ENCODE results near the gene STK32B.

The STK32B gene

DNA sequence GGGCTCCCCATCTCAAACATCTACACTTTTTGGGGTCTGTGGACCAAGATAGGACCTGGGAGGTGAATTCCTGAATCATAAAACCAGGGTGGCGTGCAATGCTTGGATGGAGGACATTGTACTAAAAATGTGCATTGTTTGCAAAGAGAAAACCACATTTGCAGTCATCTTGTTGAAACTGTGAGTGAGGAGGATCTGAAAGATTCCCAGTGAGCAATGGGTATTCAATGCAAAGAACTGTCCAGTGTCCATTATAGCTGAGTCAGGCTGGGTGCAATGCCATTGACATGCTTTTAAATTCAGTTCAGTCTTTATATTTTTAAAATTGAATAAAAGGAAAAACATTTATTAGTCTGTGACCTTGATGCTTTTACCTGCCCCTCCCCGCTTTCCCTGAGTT lies 215.7 kb downstream of the STK32B start:
- H3K79me1 ChIP-seq (ENCODE audit: low read length), result no peaks in the 10 kb centered on the region
- H4K8ac ChIP-seq (ENCODE audit: low read depth, low read length), result no peak overlapping the region
- no peak overlapping the region for H2AK5ac ChIP-seq (ENCODE audit: low read length)
- H3K9me3 ChIP-seq (ENCODE audit: insufficient read depth, low read depth, low read length), result no peaks in the 10 kb centered on the region
- no peak overlapping the region for H3K14ac ChIP-seq (ENCODE audit: low read length)
- H3K4ac ChIP-seq (ENCODE audit: low read depth, low read length), result no peak overlapping the region
- no peak overlapping the region for H3K27ac ChIP-seq (ENCODE audit: low read depth, low read length)
- H3K9ac ChIP-seq (ENCODE audit: low read length), result no peak overlapping the region
- H3K4me2 ChIP-seq (ENCODE audit: low read length), result no peak overlapping the region
- no peaks in the 10 kb centered on the region for H3K4me1 ChIP-seq (ENCODE audit: control insufficient read depth in 1 of 2, insufficient read depth in 2 of 2, low read length in 2 of 2)
- no peaks in the 10 kb centered on the region for H3K36me3 ChIP-seq (ENCODE audit: control insufficient read depth in 1 of 2, insufficient read depth in 2 of 2, low read length in 2 of 2)
- no peak overlapping the region for H3K23ac ChIP-seq (ENCODE audit: low read length)
- DNase-seq, result no peak
- no peak overlapping the region for H4K91ac ChIP-seq (ENCODE audit: low read depth, low read length)
- no peak overlapping the region for H4K12ac ChIP-seq (ENCODE audit: low read depth, low read length)
- H2BK12ac ChIP-seq (ENCODE audit: low read length), result no peak overlapping the region
- no peak overlapping the region for H2AFZ ChIP-seq (ENCODE audit: insufficient read depth, low read length, poor library complexity)
- no CpG with 5 or more reads among the region's 2 CpGs for WGBS (ENCODE audit: extremely low coverage, insufficient coverage, insufficient read length)
- H3K18ac ChIP-seq (ENCODE audit: low read length), result no peak overlapping the region
- H2BK120ac ChIP-seq (ENCODE audit: insufficient read depth, low read length, poor library complexity), result no peak overlapping the region
- no peaks in the 10 kb centered on the region for H3K27me3 ChIP-seq (ENCODE audit: insufficient read depth, low read length)
- H2BK5ac ChIP-seq (ENCODE audit: low read depth, low read length, poor library complexity), result no peak overlapping the region
- no peaks in the 10 kb centered on the region for H3K79me2 ChIP-seq (ENCODE audit: control insufficient read depth, insufficient read depth, low read length, poor library complexity)
- no peak overlapping the region for H3K4me3 ChIP-seq (ENCODE audit: low read depth, low read length)

DNA sequence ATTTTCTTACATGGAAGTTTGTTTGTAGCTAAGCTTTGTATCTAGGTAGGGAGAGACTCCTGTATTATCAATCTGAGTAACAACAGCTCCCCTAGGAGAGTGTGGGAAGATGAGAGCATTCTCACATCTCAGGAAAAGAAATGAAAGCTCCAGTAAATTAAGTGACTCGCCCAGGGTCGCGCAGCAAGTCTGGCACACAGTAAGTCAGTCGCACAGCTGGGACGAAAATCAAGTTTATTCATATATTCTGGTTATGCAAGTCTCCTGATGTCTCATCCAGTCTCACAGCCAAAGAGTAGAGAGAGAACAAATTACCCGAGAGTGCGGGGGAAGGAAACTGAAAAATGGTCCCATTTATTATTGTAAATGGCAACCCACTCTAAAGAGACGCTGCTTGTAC lies 216.1 kb downstream of the STK32B start:
- no peak overlapping the region for H3K14ac ChIP-seq (ENCODE audit: low read length)
- H3K27ac ChIP-seq (ENCODE audit: low read depth, low read length), result no peak overlapping the region
- H3K36me3 ChIP-seq (ENCODE audit: control insufficient read depth in 1 of 2, insufficient read depth in 2 of 2, low read length in 2 of 2), result no peaks in the 10 kb centered on the region
- no peak overlapping the region for H3K4ac ChIP-seq (ENCODE audit: low read depth, low read length)
- no peak overlapping the region for H3K9ac ChIP-seq (ENCODE audit: low read length)
- H4K8ac ChIP-seq (ENCODE audit: low read depth, low read length), result no peak overlapping the region
- no peak overlapping the region for H3K23ac ChIP-seq (ENCODE audit: low read length)
- H3K4me2 ChIP-seq (ENCODE audit: low read length), result no peak overlapping the region
- H3K79me1 ChIP-seq (ENCODE audit: low read length), result no peaks in the 10 kb centered on the region
- no peak overlapping the region for H2AFZ ChIP-seq (ENCODE audit: insufficient read depth, low read length, poor library complexity)
- no peak overlapping the region for H2BK5ac ChIP-seq (ENCODE audit: low read depth, low read length, poor library complexity)
- no peak overlapping the region for H4K91ac ChIP-seq (ENCODE audit: low read depth, low read length)
- H3K4me1 ChIP-seq (ENCODE audit: control insufficient read depth in 1 of 2, insufficient read depth in 2 of 2, low read length in 2 of 2), result no peaks in the 10 kb centered on the region
- H2AK5ac ChIP-seq (ENCODE audit: low read length), result no peak overlapping the region
- H3K18ac ChIP-seq (ENCODE audit: low read length), result no peak overlapping the region
- no CpG with 5 or more reads among the region's 8 CpGs for WGBS (ENCODE audit: extremely low coverage, insufficient coverage, insufficient read length)
- H2BK12ac ChIP-seq (ENCODE audit: low read length), result no peak overlapping the region
- H2BK120ac ChIP-seq (ENCODE audit: insufficient read depth, low read length, poor library complexity), result no peak overlapping the region
- no peak for DNase-seq
- H3K79me2 ChIP-seq (ENCODE audit: control insufficient read depth, insufficient read depth, low read length, poor library complexity), result no peaks in the 10 kb centered on the region
- no peaks in the 10 kb centered on the region for H3K9me3 ChIP-seq (ENCODE audit: insufficient read depth, low read depth, low read length)
- H4K12ac ChIP-seq (ENCODE audit: low read depth, low read length), result no peak overlapping the region
- no peaks in the 10 kb centered on the region for H3K27me3 ChIP-seq (ENCODE audit: insufficient read depth, low read length)
- H3K4me3 ChIP-seq (ENCODE audit: low read depth, low read length), result no peak overlapping the region

DNA sequence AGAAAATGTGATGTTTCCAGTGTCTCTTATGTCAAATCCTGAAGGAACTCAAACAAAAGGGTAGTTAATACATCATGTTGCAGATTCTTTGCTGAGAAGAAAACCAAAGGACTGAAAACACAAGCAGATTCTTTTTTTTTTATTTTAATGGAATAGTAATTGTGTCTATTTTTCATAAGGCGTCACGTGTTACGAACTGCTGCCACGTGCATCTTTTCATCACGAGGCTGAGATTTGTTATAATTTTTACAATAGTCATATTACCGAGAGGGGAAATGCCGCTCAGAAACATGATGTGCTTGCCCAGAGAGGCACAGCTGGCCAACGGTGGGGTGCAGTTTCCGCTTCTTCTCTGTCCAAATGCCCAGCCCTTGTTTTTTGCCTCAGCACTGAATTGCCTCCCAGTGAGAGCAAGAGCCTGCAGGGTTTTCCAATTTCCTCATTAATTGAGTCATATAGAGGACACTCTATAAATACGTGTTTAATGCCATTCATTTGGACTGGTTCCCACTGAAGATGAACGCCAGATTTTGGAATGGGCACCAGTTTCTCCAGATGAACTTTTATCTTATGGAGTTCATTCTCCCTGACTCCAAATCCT lies 225.3 kb downstream of the STK32B start:
- Histone ChIP-seq H3K79me2 (ENCODE audit: control insufficient read depth, insufficient read depth, low read length, poor library complexity) (no peaks in the 10 kb centered on the region), H2BK120ac (ENCODE audit: insufficient read depth, low read length, poor library complexity) (no peak overlapping the region), H2AFZ (ENCODE audit: insufficient read depth, low read length, poor library complexity) (no peak overlapping the region), H3K4me3 (ENCODE audit: low read depth, low read length) (no peak overlapping the region), H3K36me3 (ENCODE audit: control insufficient read depth in 1 of 2, insufficient read depth in 2 of 2, low read length in 2 of 2) (no peaks in the 10 kb centered on the region), H3K9me3 (ENCODE audit: insufficient read depth, low read depth, low read length) (no peaks in the 10 kb centered on the region), H3K14ac (ENCODE audit: low read length) (no peak overlapping the region), H2AK5ac (ENCODE audit: low read length) (no peak overlapping the region), H3K4ac (ENCODE audit: low read depth, low read length) (no peak overlapping the region), H4K91ac (ENCODE audit: low read depth, low read length) (no peak overlapping the region), H3K4me1 (ENCODE audit: control insufficient read depth in 1 of 2, insufficient read depth in 2 of 2, low read length in 2 of 2) (no peaks in the 10 kb centered on the region), H3K27ac (ENCODE audit: low read depth, low read length) (no peak overlapping the region), H4K12ac (ENCODE audit: low read depth, low read length) (no peak overlapping the region), H3K27me3 (ENCODE audit: insufficient read depth, low read length) (no peaks in the 10 kb centered on the region), H3K9ac (ENCODE audit: low read length) (no peak overlapping the region), H2BK12ac (ENCODE audit: low read length) (no peak overlapping the region), H3K79me1 (ENCODE audit: low read length) (no peaks in the 10 kb centered on the region), H3K4me2 (ENCODE audit: low read length) (no peak overlapping the region), H4K8ac (ENCODE audit: low read depth, low read length) (no peak overlapping the region), H3K23ac (ENCODE audit: low read length) (no peak overlapping the region), H2BK5ac (ENCODE audit: low read depth, low read length, poor library complexity) (no peak overlapping the region), H3K18ac (ENCODE audit: low read length) (no peak overlapping the region)
- no CpG with 5 or more reads among the region's 11 CpGs for WGBS (ENCODE audit: extremely low coverage, insufficient coverage, insufficient read length)
- DNase-seq, result no peak

DNA sequence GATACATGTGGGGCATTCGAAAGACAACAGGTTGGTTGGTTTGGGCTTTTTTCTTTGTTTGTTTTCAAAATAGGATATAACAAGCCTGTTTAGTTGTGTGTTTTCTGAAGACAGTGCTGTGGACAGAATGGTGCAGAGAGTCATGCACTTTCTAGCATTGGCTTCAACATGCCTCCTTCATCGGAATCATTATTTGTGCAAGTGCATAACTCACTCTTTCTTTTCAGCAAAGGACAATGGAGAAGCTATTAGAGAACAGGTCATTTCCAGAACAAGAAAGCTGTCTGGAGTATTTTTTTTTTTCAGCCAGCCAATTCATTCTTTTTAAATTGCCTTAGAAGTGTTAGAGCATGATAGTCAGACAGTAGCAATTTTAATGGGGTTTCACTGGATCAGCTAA lies 225.8 kb downstream of the STK32B start:
- Histone ChIP-seq H4K91ac (ENCODE audit: low read depth, low read length) (no peak overlapping the region), H2AFZ (ENCODE audit: insufficient read depth, low read length, poor library complexity) (no peak overlapping the region), H2BK12ac (ENCODE audit: low read length) (no peak overlapping the region), H3K23ac (ENCODE audit: low read length) (no peak overlapping the region), H3K27me3 (ENCODE audit: insufficient read depth, low read length) (no peaks in the 10 kb centered on the region), H3K14ac (ENCODE audit: low read length) (no peak overlapping the region), H4K12ac (ENCODE audit: low read depth, low read length) (no peak overlapping the region), H3K9me3 (ENCODE audit: insufficient read depth, low read depth, low read length) (no peaks in the 10 kb centered on the region), H3K18ac (ENCODE audit: low read length) (no peak overlapping the region), H3K4me3 (ENCODE audit: low read depth, low read length) (no peak overlapping the region), H2BK120ac (ENCODE audit: insufficient read depth, low read length, poor library complexity) (no peak overlapping the region), H3K36me3 (ENCODE audit: control insufficient read depth in 1 of 2, insufficient read depth in 2 of 2, low read length in 2 of 2) (no peaks in the 10 kb centered on the region), H3K79me2 (ENCODE audit: control insufficient read depth, insufficient read depth, low read length, poor library complexity) (no peaks in the 10 kb centered on the region), H3K4me1 (ENCODE audit: control insufficient read depth in 1 of 2, insufficient read depth in 2 of 2, low read length in 2 of 2) (no peaks in the 10 kb centered on the region), H2AK5ac (ENCODE audit: low read length) (no peak overlapping the region), H2BK5ac (ENCODE audit: low read depth, low read length, poor library complexity) (no peak overlapping the region), H3K79me1 (ENCODE audit: low read length) (no peaks in the 10 kb centered on the region), H3K9ac (ENCODE audit: low read length) (no peak overlapping the region), H4K8ac (ENCODE audit: low read depth, low read length) (no peak overlapping the region), H3K4me2 (ENCODE audit: low read length) (no peak overlapping the region), H3K4ac (ENCODE audit: low read depth, low read length) (no peak overlapping the region), H3K27ac (ENCODE audit: low read depth, low read length) (no peak overlapping the region)
- no peak for DNase-seq
- WGBS (ENCODE audit: extremely low coverage, insufficient coverage, insufficient read length), result no CpG with 5 or more reads among the region's 2 CpGs
